ENCODE results near the gene BEX4.

- TF ChIP-seq CTCF (conservative IDR thresholded peaks at IDR 0.05 in 1 of 2, IDR thresholded peaks at IDR 0.05 in 1 of 2; ENCODE audit: low read depth in 1 of 2, low read length in 2 of 2) (no peak), EZH2 (IDR thresholded peaks at IDR 0.05; ENCODE audit: low read length, missing control alignments) (no peak)
Measured at GRCh38 chrX:103187953-103188475, 26.9 kb upstream of the BEX4 start.
